Thyroid gland (tissue), 4 donors: ENCODE measurements around the gene LRBA.

Experiments used
- POLR2A ChIP-seq, 2 donors: fragments of 450-650 bp; IDR thresholded peaks; one replicate each; pipeline ENCODE4 v1.6.1; 2017; ENCODE audit warnings: antibody characterized with exemption in 2 of 2, mild to moderate bottlenecking in 2 of 2, moderate library complexity in 1 of 2
- TF ChIP-seq, protein P1 (sequence below), 6 experiments: fragments of 200-600 bp in 3 of 6; fragments of 450-650 bp in 3 of 6; sonication (generic) in 3 of 6; IDR thresholded peaks; one replicate each; pipeline ENCODE4 v1.5.1; 2016 to 2019; ENCODE audit warnings: antibody characterized with exemption in 6 of 6, mild to moderate bottlenecking in 2 of 6, inconsistent platforms in 1 of 6, moderate library complexity in 1 of 6

DNA sequence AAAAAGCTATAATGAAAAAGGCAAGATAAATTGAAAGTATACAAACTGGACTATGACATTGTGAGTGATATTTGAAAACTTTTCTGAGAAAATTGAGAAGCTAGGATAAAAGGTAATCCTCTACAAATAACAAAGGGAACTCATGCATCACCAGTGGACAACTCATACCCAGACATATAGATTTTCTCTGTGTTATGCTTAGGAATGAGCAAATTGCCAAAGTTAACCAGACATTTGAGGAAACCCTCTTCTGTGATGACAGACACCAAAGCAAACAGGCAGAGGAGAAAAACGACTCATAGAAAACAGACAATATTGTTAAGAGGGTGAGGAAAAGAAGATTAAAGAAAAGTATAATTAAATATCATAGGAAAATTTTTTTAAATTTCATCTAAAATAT lies 246.6 kb downstream of the LRBA start:
- TF ChIP-seq, protein P1, sequence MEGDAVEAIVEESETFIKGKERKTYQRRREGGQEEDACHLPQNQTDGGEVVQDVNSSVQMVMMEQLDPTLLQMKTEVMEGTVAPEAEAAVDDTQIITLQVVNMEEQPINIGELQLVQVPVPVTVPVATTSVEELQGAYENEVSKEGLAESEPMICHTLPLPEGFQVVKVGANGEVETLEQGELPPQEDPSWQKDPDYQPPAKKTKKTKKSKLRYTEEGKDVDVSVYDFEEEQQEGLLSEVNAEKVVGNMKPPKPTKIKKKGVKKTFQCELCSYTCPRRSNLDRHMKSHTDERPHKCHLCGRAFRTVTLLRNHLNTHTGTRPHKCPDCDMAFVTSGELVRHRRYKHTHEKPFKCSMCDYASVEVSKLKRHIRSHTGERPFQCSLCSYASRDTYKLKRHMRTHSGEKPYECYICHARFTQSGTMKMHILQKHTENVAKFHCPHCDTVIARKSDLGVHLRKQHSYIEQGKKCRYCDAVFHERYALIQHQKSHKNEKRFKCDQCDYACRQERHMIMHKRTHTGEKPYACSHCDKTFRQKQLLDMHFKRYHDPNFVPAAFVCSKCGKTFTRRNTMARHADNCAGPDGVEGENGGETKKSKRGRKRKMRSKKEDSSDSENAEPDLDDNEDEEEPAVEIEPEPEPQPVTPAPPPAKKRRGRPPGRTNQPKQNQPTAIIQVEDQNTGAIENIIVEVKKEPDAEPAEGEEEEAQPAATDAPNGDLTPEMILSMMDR (IDR thresholded peaks at IDR 0.05), result no peak
- TF ChIP-seq POLR2A (IDR thresholded peaks at IDR 0.05), result no peak
